ENCODE measurements around the gene VPS41.

GRCh38 chr7:38950309-38950708, 41.3 kb upstream of the VPS41 start:
- TF ChIP-seq CTCF (conservative IDR thresholded peaks at IDR 0.05; ENCODE audit: low read length), result no peak
- no peak for TF ChIP-seq EZH2phosphoT487 (IDR thresholded peaks at IDR 0.05; ENCODE audit: borderline replicate concordance)

Data from Loucy (cell line).